Measurements from ENCODE around the gene PAX8.

- TF ChIP-seq CTCF (conservative IDR thresholded peaks at IDR 0.05; ENCODE audit: low read length) (no peak), EZH2phosphoT487 (IDR thresholded peaks at IDR 0.05; ENCODE audit: borderline replicate concordance) (no peak)
Observed at GRCh38 chr2:113185664-113186432, 92.9 kb downstream of the PAX8 start.
